Ectodermal cell (in vitro differentiated cells): ENCODE results near the gene ALDOC.

Experiments used
- H3K27ac ChIP-seq: 2 replicates; pipeline ENCODE4 v1.7.0; 2013; ENCODE audit warnings: mild to moderate bottlenecking, low read depth, low read length; ENCODE audit not compliant: insufficient read depth, poor library complexity, severe bottlenecking
- H3K27me3 ChIP-seq: 2 replicates; pipeline ENCODE4 v1.7.0; 2013; ENCODE audit warnings: mild to moderate bottlenecking, low read length; ENCODE audit not compliant: insufficient read depth, control insufficient read depth, poor library complexity, severe bottlenecking
- H3K36me3 ChIP-seq: one replicate; pipeline ENCODE4 v1.7.0; 2013; ENCODE audit warnings: low read length; ENCODE audit not compliant: control insufficient read depth, insufficient read depth
- H3K4me1 ChIP-seq: one replicate; pipeline ENCODE4 v1.7.0; 2013; ENCODE audit warnings: low read length; ENCODE audit not compliant: control insufficient read depth, insufficient read depth
- H3K4me3 ChIP-seq: 2 replicates; pipeline ENCODE4 v1.7.0; 2013; ENCODE audit warnings: low read depth, low read length, control low read depth; ENCODE audit not compliant: insufficient read depth
- H3K9me3 ChIP-seq: 2 replicates; pipeline ENCODE4 v1.7.0; 2013; ENCODE audit warnings: mild to moderate bottlenecking, low read length, moderate library complexity; ENCODE audit not compliant: control insufficient read depth
- WGBS, 2 experiments: methylation state at CpG; one replicate each; pipeline ENCODE4 v1.1.7; 2013; ENCODE audit warnings: missing lambda C conversion rate in 2 of 2; 5-methylcytosine and 5-hydroxymethylcytosine counted together

The ALDOC gene

GRCh38 chr17:28573966-28574480 is 2.7 kb downstream of the ALDOC start:
- 90 to 92% methylated on average over 6 of the region's 6 CpGs for WGBS, 2 experiments
- Histone ChIP-seq H3K27me3 (peaks cover 27% of the 10 kb centered on the region), H3K9me3 (no peaks in the 10 kb centered on the region), H3K27ac (no peak overlapping the region), H3K4me3 (no peak overlapping the region), H3K4me1 (no peaks in the 10 kb centered on the region), H3K36me3 (peaks cover 18% of the 10 kb centered on the region)

GRCh38 chr17:28573521-28573920 is 3.2 kb downstream of the ALDOC start:
- WGBS, 2 experiments, result 92 to 95% methylated on average over 9 of the region's 9 CpGs
- no peaks in the 10 kb centered on the region for H3K4me1 ChIP-seq
- no peaks in the 10 kb centered on the region for H3K9me3 ChIP-seq
- H3K27me3 ChIP-seq, result peaks cover 27% of the 10 kb centered on the region
- H3K4me3 ChIP-seq, result no peak overlapping the region
- peaks cover 13% of the 10 kb centered on the region for H3K36me3 ChIP-seq
- H3K27ac ChIP-seq, result no peak overlapping the region

GRCh38 chr17:28573040-28573380 is 3.7 kb downstream of the ALDOC start:
- H3K27me3 ChIP-seq, result peaks cover 27% of the 10 kb centered on the region

GRCh38 chr17:28572259-28573039 is 4.2 kb downstream of the ALDOC start:
- Histone ChIP-seq H3K4me3 (no peak overlapping the region), H3K36me3 (peaks cover 3% of the 10 kb centered on the region), H3K9me3 (no peaks in the 10 kb centered on the region), H3K27me3 (peaks cover 27% of the 10 kb centered on the region), H3K27ac (no peak overlapping the region), H3K4me1 (no peaks in the 10 kb centered on the region)
- WGBS, 2 experiments, result 75 to 86% methylated on average over 5 of the region's 5 CpGs

More at GRCh38 chr17:28573040-28573380, 3.7 kb downstream of the ALDOC start:
- no peaks in the 10 kb centered on the region for H3K9me3 ChIP-seq
- no peak overlapping the region for H3K27ac ChIP-seq
- H3K4me1 ChIP-seq, result no peaks in the 10 kb centered on the region
- peaks cover 8% of the 10 kb centered on the region for H3K36me3 ChIP-seq
- no peak overlapping the region for H3K4me3 ChIP-seq

GRCh38 chr17:28571361-28572122 is 5.2 kb downstream of the ALDOC start, which contains the start of gene PIGS:
TSS of gene PIGS (minus strand) at chr17:28571524. CDS start at chr17:28571496, 28 bp downstream.
- no peaks in the 10 kb centered on the region for H3K9me3 ChIP-seq
- no peak within 1 kb of the TSS for H3K27ac ChIP-seq
- WGBS, 2 experiments, result 2% methylated on average over 49 of the region's 49 CpGs
- peak within 1 kb of the TSS; percentile 96 for H3K4me3 ChIP-seq
- H3K4me1 ChIP-seq, result no peaks in the 10 kb centered on the region
- peaks cover 27% of the 10 kb centered on the region for H3K27me3 ChIP-seq
- no peaks in the 10 kb centered on the region for H3K36me3 ChIP-seq

- Histone ChIP-seq H3K4me3 (peak overlapping the region; percentile 96), H3K36me3 (no peaks in the 10 kb centered on the region), H3K4me1 (no peaks in the 10 kb centered on the region), H3K9me3 (no peaks in the 10 kb centered on the region), H3K27me3 (peaks cover 23% of the 10 kb centered on the region), H3K27ac (no peak overlapping the region)
- 1 to 2% methylated on average over 39 of the region's 39 CpGs for WGBS, 2 experiments
Observed at GRCh38 chr17:28570716-28571360, 5.9 kb downstream of the ALDOC start.

GRCh38 chr17:28569446-28569845 is 7.2 kb downstream of the ALDOC start:
- Histone ChIP-seq H3K36me3 (no peaks in the 10 kb centered on the region), H3K9me3 (no peaks in the 10 kb centered on the region), H3K27ac (no peak overlapping the region), H3K4me3 (no peak overlapping the region), H3K27me3 (peaks cover 18% of the 10 kb centered on the region), H3K4me1 (no peaks in the 10 kb centered on the region)
- 100% methylated on average over 1 of the region's 1 CpG for WGBS, 2 experiments

GRCh38 chr17:28567604-28568003 is 9.1 kb downstream of the ALDOC start:
- Histone ChIP-seq H3K36me3 (peaks cover 9% of the 10 kb centered on the region), H3K4me1 (no peaks in the 10 kb centered on the region), H3K9me3 (no peaks in the 10 kb centered on the region), H3K27me3 (peaks cover 9% of the 10 kb centered on the region), H3K4me3 (no peak overlapping the region), H3K27ac (no peak overlapping the region)
- WGBS, 2 experiments, result 90 to 94% methylated on average over 3 of the region's 3 CpGs

- Histone ChIP-seq H3K36me3 (peaks cover 21% of the 10 kb centered on the region), H3K4me1 (no peaks in the 10 kb centered on the region), H3K27me3 (no peaks in the 10 kb centered on the region), H3K27ac (no peak overlapping the region), H3K4me3 (no peak overlapping the region), H3K9me3 (no peaks in the 10 kb centered on the region)
- WGBS, 2 experiments, result 93 to 97% methylated on average over 3 of the region's 3 CpGs
Observed at GRCh38 chr17:28563475-28563874, 13.2 kb downstream of the ALDOC start.

- peaks cover 8% of the 10 kb centered on the region for H3K4me1 ChIP-seq
- no peaks in the 10 kb centered on the region for H3K9me3 ChIP-seq
- H3K36me3 ChIP-seq, result peaks cover 29% of the 10 kb centered on the region
- H3K4me3 ChIP-seq, result no peak overlapping the region
- 94 to 96% methylated on average over 3 of the region's 3 CpGs for WGBS, 2 experiments
- H3K27me3 ChIP-seq, result no peaks in the 10 kb centered on the region
- no peak overlapping the region for H3K27ac ChIP-seq
Observed at GRCh38 chr17:28555022-28555421, 21.7 kb downstream of the ALDOC start.
